Suprapubic skin (tissue), 4 donors: ENCODE data around the gene NEK5.

Source experiments
- POLR2A ChIP-seq, 2 donors: fragments of 450-650 bp; IDR thresholded peaks; one replicate each; pipeline ENCODE4 v1.6.1; 2017; ENCODE audit warnings: antibody characterized with exemption in 2 of 2, mild to moderate bottlenecking in 2 of 2, moderate library complexity in 2 of 2
- POLR2AphosphoS5 ChIP-seq, 3 donors: sonication (generic); formaldehyde crosslinking; IDR thresholded peaks; one replicate each; pipeline ENCODE4 v1.6.1; 2017; ENCODE audit warnings: antibody characterized with exemption in 3 of 3

DNA sequence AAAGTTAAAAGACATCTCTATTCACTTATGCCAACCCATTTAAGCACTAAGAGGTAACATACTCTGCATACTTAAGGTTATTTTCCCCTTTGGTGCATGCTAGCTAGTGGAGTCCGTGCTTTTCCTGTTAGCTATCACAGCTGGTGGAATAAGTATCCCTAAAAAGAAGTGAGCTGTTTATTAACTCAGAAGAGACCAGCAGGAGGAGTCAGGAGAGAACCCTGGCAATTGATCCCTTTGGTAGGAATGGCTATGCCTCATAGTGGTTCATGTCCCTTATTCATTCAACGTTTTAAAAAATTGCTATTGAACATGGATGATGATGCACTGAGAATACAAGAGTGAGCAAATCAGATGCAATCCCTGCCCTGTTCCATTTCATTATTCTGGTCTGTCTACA lies 12.4 kb upstream of the NEK5 start:
- no peak for TF ChIP-seq POLR2A (IDR thresholded peaks at IDR 0.05)
- no peak for TF ChIP-seq POLR2AphosphoS5 (IDR thresholded peaks at IDR 0.05)
